ENCODE results near the gene NF2.
A peak's percentile ranks its signal among the peaks of the same experiment; 100 is the strongest.

The NF2 gene

GRCh38 chr22:29668673-29669072 is 65.2 kb downstream of the NF2 start:
- no peak for DNase-seq (ENCODE audit: low spot score)

- DNase-seq (ENCODE audit: low spot score): no peak
These were observed 67.2 kb downstream of the NF2 start for GRCh38 chr22:29670626-29671025.

DNA sequence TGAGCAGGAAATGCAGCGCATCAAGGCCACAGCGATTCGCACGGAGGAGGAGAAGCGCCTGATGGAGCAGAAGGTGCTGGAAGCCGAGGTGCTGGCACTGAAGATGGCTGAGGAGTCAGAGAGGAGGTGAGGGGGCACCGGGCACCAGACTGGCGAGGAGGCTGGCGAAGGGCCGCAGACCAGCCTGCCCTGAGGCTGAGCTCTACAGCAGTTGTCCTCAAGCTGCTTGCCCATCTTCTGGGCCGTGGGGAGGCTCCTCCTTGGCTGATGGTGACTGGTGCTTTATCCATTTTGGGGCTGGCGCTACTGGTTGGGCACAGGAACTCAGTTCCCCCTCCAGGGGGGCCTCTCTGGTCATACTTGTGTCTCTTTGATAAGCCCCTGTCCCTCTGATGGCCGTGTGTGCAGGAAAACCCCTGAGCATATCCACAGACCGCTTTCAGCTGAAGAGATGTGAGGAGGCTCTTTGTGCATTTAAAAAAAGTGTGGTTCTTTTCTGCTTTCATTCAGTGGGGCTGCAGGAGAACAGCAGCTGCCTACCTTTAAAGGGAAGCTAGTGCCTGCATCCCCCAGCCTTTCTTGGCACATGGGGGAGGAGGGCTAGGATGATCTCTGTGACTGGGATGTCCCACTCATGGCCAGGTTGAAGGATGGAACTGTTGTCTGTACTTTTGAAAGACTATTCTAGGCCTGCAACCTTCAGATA is 70.1 kb downstream of the NF2 start:
- no peak for DNase-seq (ENCODE audit: low spot score)

DNA sequence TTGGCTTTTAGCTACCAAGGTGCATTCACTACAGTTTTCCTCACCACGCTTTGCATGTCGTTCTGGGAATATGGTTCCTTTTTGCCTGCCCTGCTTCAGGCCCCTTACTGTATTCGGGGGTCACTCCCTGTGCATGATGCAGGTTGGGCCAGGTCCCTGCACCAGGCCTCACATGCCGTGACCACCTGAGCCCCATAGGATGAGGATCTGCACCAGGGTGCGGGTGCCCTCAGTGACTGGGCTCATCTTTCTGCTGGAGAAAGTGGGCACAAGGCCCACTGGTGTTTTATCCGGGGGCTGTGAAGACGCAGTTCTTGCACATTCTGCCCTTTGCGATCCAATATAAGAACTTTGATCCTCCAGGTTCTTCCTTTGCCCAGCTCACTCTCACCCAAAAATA is 70.7 kb downstream of the NF2 start:
- no peak for DNase-seq (ENCODE audit: low spot score)

- no peak for DNase-seq (ENCODE audit: low spot score)
These were observed 75.9 kb downstream of the NF2 start for GRCh38 chr22:29679316-29679715.

- DNase-seq (ENCODE audit: low spot score): no peak
These were observed 80.1 kb downstream of the NF2 start for GRCh38 chr22:29683536-29683935.

GRCh38 chr22:29684244-29684643 is 80.8 kb downstream of the NF2 start:
- DNase-seq (ENCODE audit: low spot score): no peak

DNA sequence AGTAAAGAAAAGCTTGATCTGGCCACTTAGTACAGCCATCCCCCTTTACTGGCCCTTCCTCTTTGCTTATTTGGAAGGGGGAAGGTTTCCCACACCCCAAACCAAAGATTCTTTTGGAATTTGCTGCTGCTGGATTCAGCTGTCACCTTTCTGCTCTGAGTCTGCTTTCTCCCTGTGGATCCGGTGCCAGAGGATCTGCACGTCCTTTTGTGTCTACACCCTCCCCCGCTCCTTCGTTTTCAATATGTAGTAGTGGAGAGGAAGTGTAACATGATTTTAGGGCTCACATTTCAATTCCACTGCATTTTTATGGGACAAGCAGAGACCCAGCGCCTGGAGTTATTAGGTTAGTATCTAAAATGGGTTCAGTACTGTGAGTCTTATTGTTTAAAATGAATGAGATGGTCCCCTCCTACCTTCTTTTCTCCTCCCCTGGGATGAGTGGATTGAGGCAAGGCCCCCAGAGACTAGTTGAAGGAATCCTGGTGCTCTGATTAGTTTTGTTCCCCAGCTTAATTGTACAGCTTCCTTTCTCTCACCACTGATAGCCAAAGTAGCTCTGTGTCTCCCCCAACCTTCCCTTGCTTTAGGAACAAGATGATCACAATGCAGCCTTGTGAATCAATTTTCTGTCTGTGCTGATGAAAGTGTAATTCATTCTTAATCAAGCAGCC is 85.9 kb downstream of the NF2 start:
- DNase-seq (ENCODE audit: low spot score): no peak

DNA sequence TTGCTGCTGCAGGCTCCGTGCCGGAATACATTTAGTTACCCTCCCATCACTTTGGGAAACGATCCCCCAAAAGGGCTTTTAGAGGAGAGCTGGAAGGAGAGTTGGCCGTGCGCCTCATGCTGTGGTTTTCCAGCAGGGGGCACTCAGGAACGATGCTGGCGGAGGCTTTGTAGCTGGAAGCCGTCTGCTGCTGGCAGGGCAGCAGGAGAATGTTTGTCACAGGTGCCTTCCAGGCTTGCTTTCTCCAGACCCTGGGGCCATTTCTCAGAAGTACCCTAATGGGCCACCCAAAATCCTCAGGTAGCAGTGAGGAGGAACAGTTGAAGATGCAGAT is 86.4 kb downstream of the NF2 start:
- DNase-seq (ENCODE audit: low spot score): peak; percentile 72

DNA sequence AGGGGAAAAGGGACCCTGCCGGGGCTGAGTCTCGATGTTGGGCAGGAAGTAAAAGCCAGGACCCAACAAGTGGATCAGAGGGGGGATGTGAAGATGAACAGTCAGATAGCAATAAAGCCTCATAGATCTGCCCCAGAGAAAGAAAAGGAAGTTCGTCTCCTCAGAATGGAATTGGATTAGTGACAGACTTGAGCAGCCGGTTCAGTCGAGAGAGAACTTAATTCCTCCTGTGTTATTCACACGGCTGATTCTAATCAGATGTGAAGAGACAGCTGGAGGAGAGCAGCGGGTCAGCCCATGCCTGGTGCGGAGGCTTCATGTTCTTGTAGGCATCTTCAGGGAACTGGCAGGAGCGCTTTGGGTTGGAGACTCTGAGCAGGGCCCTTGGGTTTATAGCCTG is 87.0 kb downstream of the NF2 start:
- no peak for DNase-seq (ENCODE audit: low spot score)

GRCh38 chr22:29691636-29692326 is 88.3 kb downstream of the NF2 start:
- DNase-seq (ENCODE audit: low spot score): no peak

GRCh38 chr22:29692327-29692640 is 88.9 kb downstream of the NF2 start:
- DNase-seq (ENCODE audit: low spot score): no peak

GRCh38 chr22:29693161-29693560 is 89.7 kb downstream of the NF2 start:
- no peak for DNase-seq (ENCODE audit: low spot score)

DNA sequence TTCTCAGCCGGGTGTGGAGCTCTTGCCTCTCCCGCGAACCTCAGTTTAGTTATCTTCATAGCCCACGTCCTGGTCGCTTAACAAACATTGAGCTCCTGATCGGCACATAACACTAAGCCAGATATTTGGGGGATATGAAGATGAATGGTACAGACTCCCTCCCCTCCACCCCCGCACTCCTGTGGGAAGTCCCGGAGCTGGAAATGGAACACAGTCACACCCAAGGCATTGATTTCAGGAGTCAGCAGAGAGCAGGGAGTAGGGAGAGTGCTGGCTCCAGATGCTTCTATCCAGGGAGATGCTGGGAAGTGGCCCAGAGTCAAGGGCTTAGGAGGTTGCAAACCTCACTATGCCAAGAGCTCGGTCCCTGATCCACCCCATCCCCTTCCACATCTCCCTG is 90.2 kb downstream of the NF2 start:
- DNase-seq (ENCODE audit: low spot score): no peak

DNA sequence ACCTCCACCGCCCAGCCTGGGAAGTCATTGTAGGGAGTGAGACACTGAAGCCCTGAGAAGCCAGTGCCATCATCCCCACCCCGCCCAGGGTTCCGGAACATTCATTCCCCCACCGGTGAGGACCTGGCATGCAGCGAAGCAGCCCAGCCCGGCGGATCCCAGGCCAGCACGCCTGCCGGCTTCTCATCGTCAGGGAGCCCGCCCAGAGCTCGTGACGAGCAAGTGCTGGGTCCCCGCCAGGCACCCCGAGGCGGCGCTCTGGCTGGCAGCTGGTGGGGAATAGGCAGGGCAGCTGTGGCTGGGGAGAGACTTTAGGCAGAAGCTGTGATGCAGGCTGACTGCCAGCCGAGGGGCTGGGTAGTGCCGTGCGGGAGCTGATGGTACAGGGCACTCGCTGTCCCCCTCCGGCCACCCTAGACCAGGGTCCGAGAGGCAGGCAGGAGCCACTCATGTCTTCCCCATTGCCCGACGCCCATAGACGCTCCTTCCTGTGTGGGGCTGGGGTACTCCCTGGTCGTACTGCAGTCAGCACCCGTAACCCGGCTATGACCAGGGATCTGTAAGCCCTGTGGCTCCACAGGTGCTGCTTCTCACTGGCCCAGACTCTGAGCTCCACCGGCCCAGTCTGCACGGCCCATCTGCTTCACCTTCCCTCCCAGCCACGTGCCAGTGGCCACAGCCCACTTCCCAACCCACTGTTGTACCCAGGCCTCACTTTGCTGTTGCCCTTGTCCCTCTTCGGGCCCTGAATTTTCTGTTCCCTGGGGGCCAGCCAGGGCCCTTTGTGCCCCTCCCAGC is 91.9 kb downstream of the NF2 start:
- no peak for DNase-seq (ENCODE audit: low spot score)

DNA sequence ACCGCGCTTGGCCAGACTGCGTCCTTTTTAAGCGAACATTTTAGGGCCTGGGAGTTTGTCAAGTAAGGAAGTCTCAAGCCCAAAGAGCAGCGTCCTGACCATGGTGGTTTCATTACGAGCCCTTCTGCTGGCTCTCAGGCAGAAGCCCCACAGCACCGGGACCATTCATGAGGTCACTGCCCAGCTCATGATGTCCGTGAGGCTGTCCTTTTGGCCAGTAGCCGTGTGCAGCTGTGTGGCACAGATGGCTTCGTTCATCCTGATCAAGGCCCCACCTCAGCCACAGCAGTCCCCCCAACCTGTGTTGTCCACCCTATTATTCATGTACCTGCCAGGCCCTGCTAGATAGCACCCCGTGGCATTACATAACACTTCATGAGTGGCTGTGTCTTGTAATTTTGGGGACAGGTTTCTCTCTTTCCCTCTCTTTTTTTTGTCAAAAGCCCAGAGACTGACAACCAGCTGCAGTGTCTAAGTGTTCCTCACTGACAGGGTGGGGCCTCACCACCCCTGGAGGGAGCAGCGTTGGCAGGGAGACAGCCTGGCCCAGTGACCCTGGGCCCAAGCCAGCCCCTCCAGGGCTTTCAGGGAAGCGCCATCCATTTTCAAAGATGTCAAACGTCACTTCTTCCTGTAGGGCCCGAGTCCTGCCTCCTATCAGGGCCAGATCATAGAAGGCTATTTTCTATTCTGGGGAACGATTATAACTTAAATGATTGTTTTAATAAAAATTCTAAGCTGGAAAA is 94.6 kb downstream of the NF2 start:
- no peak for DNase-seq (ENCODE audit: low spot score)

GRCh38 chr22:29700206-29700899 is 96.9 kb downstream of the NF2 start:
- peak; percentile 76 for DNase-seq (ENCODE audit: low spot score)

GRCh38 chr22:29700900-29701154 is 97.4 kb downstream of the NF2 start:
- no peak for DNase-seq (ENCODE audit: low spot score)

DNA sequence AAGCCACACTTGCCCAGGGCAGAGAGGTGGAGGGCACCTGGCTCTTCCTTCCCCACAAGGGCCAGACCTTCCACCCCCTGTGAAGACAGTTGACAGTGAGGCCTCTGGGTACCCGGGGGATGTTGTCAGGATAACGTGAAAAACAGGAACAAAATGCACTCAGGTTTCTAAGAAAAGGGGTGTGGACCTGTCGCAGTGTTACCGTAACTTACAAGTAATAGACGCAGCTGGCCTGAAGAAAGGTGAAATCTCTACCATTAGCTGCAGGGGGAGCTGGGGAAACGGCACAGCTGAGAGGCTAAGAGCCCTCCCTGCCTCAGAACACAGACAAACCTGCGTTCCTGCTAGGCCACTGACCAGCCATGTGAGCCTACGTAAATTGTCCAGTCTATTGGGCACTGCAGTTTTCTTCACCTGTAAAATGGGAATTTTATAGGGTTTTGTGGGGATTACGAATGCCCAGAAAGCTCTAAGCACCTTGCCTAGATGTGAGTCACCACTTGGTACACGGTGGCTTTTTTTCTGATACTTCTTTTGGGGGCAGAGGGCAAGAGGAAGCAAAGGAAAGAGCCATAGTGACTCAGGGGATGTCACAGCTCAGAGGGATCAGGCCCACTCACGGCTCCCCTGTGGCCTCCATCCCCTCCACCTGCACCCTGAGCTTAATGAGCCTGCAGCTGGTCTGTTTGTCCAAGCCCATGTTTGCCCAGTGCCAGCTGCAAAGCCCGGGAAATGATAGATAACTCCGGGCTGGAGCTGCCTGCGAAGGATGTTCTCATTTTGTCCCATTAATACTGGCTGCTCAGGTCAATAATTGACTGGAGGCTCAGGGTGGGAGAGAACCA is 97.9 kb downstream of the NF2 start:
- DNase-seq (ENCODE audit: low spot score): no peak

GRCh38 chr22:29702000-29702930 is 98.8 kb downstream of the NF2 start:
- DNase-seq (ENCODE audit: low spot score): no peak
